ENCODE measurements around the gene TPCN2.

Gene TPCN2

DNA sequence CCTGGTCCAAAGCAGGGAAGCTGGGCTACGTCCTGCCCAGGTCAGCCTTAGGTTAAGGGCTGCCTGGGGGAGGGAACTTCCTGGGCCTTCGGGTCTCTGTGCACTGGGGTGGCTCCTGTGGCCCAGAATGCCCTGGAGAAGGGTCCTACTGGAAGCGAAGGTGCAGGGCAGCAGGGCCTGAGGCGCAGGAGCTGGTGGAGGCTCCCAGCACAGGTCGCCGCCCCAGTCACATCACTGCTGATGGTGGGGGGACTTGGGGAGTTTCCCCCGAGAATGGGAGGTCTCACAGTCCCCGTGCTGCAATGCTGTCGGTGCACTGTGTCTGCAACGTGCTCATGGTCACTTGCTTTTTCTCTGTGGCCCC lies 106.2 kb downstream of the TPCN2 start:
- no peak for DNase-seq

DNA sequence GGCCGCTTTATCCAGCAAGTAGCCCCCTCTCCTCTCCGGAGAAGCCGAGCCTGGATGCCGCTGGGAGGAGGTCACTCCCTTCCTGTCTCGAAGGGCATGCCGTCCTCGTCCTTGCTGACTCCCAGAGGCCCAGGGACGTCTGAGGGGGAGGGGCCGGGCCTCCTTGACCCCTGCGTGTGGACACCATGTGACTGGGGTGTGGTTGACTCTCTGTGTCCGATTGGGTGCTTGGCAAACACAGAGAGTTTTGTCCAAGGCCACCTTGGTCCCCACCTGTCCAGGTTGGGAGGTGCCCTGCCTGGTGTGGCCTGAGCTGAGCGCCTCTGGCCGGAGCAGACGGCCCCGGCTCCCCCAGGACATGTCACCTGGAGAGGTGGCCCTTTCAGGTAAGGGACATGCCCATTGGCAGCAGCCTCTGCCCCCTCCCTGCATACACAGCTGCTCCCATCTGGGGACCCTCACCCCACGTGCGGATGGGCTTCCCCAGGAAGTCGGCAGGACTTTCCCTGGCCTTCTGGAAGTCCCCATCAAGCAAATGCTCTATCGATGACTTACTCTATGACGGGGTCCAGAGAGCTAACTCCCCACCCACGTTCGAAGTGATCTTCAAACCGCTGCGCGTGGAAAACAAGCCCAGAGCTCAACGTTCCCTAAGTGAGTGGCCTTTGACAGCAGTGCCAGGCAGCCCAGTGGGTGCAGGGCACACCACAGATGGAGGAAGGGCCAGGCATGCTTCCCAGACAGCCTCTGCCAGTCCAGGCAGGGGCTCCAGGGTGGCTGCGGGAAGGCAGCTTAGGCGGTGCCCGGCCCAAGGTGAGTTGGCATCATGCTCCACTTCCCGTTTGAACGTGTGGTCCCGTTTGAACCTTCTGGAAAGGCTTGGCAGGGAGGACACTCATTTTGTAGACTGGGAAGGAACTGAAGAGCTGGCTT lies 106.8 kb downstream of the TPCN2 start, which contains the start of gene SMIM38:
TSS of gene SMIM38 (plus strand) at position 634 of the 933 bp plus-strand sequence. CDS start 1,912 bp downstream, outside the sequence.
- no peak for DNase-seq

DNA sequence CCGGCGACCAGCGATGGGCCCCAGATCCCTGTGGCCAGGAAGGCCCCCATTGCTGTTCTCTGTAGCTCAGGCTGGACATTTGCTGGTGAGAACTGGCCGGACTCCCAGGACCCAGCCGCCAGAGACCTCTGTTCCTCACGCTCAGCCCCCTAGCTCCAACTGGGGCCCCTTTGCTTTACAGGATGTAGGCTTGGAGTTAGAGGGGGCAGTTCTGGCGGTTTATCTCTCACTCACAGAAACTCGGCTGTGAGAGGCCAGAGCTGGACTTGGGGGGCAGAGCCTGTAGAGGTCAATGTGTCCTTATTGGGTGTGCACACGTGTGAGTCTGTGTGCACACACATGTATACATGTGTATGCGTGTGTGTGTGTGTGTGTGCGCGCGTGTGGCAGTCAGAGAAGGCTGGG lies 107.5 kb downstream of the TPCN2 start:
- no peak for DNase-seq

GRCh38 chr11:69156673-69157155 lies 108.0 kb downstream of the TPCN2 start:
- no peak for DNase-seq

DNA sequence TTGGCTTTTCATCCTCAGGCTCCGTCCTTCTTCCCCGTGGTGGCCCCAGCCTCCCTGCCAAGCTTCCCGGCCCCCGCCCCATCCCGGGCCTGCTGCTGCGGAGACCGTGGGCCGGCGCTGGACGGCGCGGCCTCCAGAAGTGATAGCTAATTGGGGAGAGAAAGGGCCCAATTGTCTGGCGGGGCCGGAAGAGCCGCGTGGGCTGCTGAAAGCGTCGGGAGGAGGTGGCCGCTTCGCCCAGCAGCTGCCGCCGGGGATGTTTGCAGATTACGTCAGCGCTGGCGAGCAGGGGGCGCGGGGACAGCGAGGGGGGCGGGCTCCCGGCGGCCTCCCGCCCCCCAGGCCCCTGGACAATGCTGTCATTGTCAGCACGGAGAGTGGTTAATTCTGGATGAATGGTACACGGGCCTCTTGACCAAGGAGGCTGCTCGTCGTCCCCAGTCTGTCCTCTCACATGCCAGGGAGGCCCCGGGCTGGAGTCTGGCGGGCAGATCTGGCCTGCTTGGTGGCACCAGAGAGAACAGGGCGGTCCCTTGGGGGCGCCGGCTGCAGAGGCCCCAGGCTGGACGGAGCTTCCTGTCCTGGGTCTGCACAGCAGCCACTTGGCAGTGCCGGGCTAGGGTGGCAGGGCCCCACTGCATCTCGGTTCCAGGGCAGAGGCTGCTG lies 108.6 kb downstream of the TPCN2 start:
- DNase-seq = no peak

GRCh38 chr11:69157822-69158231 lies 109.1 kb downstream of the TPCN2 start:
- no peak for DNase-seq

DNA sequence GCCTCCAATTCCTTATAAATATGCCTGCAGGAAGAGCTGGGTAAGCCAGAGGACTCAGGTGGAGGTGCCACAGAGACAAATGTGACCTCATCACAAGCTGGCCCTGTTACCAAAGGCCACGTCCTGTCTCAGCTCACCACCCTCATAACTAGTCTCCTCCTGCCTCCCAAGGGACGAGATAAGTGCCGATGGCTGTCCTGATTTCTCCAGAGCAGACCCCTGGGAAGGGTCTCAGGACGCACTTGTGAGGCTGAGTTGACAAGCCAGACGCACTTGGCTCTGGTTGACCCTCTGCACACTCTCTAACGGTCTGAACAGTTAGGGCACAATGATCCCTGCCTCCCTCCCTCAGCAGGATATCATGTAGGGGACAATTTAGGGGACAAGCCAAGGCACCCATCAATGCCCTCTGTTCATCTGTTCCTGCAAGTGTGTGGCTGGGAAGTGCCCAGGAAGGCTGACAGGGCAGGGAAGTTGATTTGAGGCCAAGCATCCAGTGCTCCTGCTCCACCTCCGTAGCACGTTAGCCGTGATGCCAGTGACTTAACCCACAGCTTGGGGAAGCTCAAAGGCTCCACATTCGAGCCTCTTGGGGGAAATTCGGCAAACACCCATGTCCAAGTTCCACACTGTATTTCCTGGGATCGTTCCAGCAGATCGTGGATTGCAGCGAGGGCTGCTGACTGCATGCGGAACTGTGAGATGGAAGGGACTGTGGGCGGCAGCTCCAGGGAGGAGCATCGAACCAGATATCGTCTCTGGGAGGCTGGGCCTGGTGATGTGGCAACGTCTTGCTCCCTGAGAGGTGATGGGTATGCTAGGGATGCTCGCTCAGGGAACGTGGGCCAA lies 109.8 kb downstream of the TPCN2 start:
- no peak for DNase-seq

DNA sequence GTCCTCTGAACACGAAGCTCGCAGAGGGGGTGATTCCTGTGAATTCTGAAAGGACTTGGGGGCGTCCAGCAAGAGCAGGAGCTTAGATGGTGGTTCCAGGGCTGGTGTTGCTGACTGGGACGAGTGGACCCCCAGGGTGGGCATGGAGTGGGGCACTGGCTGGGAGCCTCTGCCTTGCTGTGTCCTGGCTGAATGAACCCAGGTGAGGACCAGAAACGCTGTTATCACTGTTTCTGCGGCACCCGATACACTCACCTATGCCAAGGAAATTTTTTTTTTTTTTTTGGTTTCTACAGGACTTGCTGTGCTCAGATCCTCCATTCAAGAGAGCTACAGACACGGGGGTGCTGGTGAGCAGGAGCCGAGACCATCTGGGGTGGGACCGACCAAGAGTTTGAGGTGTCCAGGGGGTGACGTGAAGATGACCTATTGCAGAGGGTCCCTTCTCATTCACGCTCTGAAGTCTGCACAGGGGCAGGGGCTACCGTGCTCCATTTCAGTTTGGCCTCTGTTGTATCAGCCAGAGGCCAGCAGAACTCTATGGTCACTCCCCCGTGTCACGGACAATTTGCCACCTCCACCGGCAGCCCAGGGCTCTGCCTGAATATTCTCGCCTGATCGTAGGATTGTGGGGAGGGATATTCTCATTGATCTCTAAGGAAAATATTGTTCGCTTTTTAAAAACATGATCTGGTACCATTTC lies 110.6 kb downstream of the TPCN2 start:
- no peak for DNase-seq

DNA sequence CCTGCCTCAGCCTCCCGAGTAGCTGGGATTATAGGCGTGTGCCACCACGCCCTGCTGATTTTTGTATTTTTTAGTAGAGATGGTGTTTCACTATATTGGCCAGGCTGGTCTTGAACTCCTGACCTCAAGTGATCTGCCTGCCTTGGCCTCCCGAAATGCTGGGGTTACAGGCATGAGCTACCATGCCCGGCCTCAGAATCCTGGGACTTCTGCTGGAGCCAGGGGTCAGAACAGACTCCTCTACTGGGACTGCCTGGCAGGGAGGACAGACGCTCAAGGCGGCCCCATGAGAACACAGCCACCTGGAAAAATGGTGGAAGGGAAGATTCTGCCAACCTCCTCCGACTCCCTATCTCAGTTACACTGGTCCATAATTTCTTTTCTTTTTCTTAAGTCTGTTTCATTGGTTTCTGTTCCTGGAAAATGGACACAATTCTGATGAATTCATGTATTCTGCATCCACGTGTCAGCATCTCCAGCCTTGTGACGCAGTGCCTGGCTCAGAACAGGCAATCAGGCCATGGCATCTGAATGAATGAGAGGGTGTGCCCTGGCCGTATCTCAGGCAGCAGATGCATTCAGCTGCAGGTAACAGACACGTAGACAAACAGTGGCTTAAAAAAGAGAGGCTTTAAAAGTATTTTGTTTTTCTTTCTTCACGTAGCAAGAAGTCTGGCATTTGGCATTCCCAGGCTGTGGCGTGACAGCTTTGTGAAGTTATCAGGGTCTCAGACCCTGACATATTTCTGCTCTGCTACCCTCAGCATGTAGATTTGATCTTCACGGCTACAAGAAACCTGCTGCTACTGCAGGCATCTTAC lies 111.8 kb downstream of the TPCN2 start:
- no peak for DNase-seq

GRCh38 chr11:69161117-69161407 lies 112.3 kb downstream of the TPCN2 start:
- no peak for DNase-seq

DNA sequence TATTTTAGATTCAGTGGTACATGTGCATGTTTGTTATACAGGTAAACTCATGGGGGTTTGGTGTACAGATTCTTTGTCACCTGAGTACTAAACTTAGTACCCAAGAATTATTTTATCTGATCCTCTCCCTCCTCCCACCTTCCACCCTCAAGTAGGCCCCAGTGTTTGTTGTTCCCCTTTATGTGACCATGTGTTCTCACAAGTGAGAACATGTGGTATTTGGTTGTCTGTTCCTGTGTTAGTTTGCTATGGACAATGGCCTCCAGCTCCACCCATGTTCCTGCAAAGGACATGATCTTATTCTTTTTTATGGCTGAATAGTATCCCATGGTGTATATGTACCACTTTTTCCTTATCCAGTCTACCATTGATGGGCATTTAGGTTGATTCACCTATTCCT lies 113.8 kb downstream of the TPCN2 start:
- DNase-seq = no peak

GRCh38 chr11:69163842-69164241 lies 115.1 kb downstream of the TPCN2 start:
- no peak for DNase-seq

- no peak for DNase-seq
Measured at GRCh38 chr11:69164824-69165223, 116.1 kb downstream of the TPCN2 start.

DNA sequence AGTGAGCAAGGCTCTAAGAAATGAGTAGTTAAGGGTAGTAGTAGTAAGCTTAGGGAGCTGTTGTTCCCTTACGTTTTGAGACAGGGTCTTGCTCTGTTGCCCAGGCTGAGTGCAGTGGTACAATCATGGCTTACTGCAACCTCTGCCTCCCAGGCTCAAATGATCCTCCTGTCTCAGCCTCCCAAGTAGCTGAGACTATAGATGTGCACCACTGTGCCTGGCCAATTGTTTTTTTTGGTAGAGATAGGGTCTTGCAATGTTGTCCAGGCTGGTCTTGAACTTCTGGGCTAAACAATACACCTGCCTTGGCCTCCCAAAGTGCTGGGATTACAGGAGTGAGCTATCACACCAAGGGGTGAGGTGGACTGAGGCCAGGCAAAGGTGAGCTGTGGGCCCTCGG lies 117.0 kb downstream of the TPCN2 start:
- no peak for DNase-seq

DNA sequence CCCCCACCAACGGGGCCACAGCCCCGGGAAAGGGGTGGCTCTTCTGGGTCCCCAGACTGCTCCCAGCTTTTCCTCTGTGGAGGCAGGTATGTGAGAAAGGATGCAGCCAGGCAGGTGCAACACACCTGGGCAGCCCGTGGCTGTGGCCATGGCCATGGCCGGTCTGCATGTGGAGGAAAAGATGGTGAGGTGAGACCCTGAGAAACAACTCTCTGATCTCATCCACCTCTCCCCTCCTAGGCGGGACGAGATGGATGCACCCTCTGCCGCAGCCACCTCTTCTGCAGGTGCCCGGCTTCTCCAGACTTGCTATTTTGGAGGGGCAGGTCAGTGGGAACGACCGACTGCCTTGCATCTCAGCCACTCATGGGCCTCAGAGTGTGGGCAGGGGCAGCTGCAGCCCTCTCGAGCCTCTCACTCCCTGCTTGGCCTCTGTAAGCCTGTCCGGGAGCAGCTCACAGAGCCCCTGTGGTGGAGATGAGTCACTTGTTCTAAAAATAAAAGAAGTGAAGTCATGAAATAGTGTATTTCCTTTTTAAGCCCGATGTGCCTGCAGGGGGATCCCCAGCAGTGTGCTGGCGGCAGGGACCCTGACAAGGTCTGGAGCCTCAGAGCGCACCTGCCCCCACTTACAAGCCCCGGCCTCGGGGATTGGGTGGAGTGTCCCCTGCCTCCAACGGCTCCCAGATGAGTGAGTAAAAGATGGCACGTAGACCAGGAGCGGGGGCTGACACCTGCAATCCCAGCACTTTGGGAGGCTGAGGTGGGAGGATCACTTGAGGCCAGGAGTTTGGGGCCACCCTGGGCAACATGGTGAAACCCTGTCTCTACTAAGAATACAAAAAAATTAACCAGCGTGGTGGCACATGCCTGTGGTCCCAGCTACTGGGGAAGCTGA lies 117.7 kb downstream of the TPCN2 start:
- DNase-seq = no peak

DNA sequence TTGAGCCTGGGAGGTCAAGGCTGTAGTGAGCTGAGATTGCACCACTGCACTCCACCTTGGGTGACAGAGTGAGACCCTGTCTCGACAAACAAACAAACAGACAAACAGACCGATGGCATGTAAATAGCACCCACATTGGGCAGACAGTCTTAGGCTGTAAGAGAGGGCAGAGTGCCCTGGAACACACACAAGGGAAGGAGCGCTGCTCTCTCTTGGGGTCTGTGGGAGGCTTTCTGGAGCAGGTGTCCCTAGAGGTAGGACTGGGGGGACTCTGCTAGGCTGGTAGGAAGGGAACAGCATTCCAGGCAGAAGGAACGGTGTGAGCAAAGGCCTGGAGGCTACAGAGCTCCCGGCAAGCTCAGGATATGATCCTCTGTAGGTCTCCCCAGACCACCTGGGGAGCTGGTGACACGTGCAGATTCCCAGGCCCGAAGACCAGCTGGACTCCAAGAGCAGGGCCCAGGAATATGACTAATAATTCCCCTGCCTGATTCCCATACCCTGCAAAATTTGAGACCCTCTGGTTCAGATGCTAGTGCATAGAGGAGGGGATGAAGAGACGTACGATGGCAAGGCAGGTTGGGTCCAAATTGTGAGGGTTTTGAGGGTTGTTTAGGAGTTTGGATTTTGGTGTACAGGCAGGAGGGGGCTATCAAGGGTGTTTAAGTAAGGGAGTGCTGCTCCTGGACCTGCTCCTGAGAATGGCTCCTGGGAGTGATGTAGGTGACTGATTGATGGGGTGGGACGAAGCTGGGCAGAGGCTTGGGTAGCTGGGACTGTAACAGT lies 118.6 kb downstream of the TPCN2 start:
- no peak for DNase-seq

DNA sequence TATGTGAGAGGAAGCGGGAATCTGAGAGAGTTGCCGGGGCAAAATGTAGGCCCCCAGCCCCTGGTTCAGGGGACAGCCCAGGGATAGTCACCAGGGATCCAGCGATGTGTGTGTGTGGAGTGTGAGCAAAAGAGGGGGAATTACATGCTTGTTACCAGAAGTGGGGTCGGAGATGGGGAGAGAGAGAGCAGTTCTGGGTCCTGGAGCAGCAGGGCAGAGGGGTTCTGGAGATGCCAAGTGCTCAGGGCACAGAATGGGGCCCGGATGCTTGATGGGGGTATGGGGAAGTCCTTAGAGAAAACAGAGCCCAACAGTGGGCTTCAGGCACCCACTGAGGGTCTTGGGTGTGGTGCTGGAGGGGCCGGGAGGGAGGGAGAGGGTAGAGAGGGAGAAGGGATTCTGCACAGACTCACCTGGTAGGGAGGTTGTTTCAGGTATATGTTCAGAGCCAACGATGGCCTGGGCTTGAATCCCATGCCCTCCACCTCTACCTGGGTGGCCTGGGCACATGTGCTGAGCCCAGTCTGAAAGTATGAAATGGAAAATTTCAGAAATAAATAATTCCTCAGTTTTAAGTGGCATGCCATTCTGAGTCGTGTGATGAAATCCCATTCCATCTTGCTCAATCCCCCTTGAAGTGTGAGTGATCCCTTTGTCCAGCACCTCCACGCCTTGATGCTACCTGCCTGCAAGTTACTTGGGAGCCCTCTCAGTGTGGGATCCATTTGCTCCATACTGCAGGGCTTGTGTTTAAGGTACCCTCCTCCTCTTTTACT lies 119.4 kb downstream of the TPCN2 start:
- DNase-seq = no peak

GRCh38 chr11:69169479-69169878 lies 120.7 kb downstream of the TPCN2 start:
- no peak for DNase-seq

DNA sequence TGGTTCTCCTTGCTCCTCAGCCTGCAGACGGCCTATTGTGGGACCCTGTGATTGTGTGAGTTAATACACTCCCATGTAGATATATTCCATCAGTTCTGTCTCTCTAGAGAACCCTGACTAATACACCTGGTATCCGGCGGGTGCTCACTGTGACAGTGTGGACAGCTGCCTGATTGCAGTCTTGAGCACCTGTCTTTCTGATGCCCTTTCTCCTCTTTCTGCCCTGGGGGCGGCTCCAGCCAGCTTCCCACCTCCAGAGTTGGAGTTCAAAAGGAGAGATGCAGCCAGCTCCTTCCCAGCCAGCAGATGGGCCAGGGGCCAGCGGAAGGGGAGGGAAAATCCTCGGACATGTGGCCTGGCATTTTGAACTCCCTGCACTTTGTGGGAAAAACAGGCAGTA lies 122.0 kb downstream of the TPCN2 start:
- no peak for DNase-seq

Data from NCI-H1930 (cell line).